HG03378 (cell line): ENCODE data around the gene LSM4.
A peak's percentile ranks its signal among the peaks of the same experiment; 100 is the strongest.

ENCODE experiments used
- ATAC-seq: cut with Tn5 transposase; IDR thresholded peaks from one replicate; pipeline ENCODE4 v1.9.1; 2021; ENCODE audit warnings: mild to moderate bottlenecking, moderate library complexity; ENCODE audit not compliant: unreplicated experiment

LSM4 gene

GRCh38 chr19:18292810-18293641 is 29.9 kb downstream of the LSM4 start:
- ATAC-seq, result no peak

- no peak for ATAC-seq
These were observed 30.4 kb downstream of the LSM4 start for GRCh38 chr19:18292462-18292809.

GRCh38 chr19:18291590-18292461 is 31.1 kb downstream of the LSM4 start:
- ATAC-seq, result no peak

GRCh38 chr19:18291019-18291524 is 31.8 kb downstream of the LSM4 start:
- no peak for ATAC-seq

- ATAC-seq, result peak; percentile 45
These were observed 32.4 kb downstream of the LSM4 start for GRCh38 chr19:18290302-18291018.

GRCh38 chr19:18289471-18290301 is 33.2 kb downstream of the LSM4 start:
- no peak for ATAC-seq

- ATAC-seq, result no peak
These were observed 34.8 kb downstream of the LSM4 start for GRCh38 chr19:18287836-18288772.

GRCh38 chr19:18286973-18287635 is 35.8 kb downstream of the LSM4 start:
- no peak for ATAC-seq

- ATAC-seq, result no peak
These were observed 38.0 kb downstream of the LSM4 start for GRCh38 chr19:18284712-18285360.

GRCh38 chr19:18283338-18283737 is 39.5 kb downstream of the LSM4 start:
- no peak for ATAC-seq

GRCh38 chr19:18282788-18283141 is 40.1 kb downstream of the LSM4 start:
- ATAC-seq, result no peak

- ATAC-seq, result no peak
These were observed 40.7 kb downstream of the LSM4 start for GRCh38 chr19:18282021-18282787.

GRCh38 chr19:18281082-18282020 is 41.5 kb downstream of the LSM4 start, which contains the start of gene JUND:
TSS of gene JUND (minus strand) at chr19:18281622. CDS start at chr19:18281484, 138 bp downstream.
- peak; percentile 46 for ATAC-seq

GRCh38 chr19:18280247-18281081 is 42.4 kb downstream of the LSM4 start:
- ATAC-seq, result no peak

- no peak for ATAC-seq
These were observed 43.2 kb downstream of the LSM4 start for GRCh38 chr19:18279516-18280246.
